IgD-negative memory B cell (primary cell): ENCODE measurements around the gene SOWAHA. TPM values are rescaled to one million over a fixed set of nuclear protein-coding genes. Genes with fewer than 3 reads are reported as not detected.
A peak's percentile ranks its signal among the peaks of the same experiment; 100 is the strongest.

Source experiments
- H3K27ac Mint-ChIP-seq, 3 donors: one replicate each; pipeline ENCODE4 v1.8.0; 2020 to 2022; ENCODE audit warnings: mild to moderate bottlenecking in 3 of 3, mixed read lengths in 3 of 3, moderate library complexity in 1 of 3
- H3K27me3 Mint-ChIP-seq: one replicate; pipeline ENCODE4 v1.8.0; 2021; ENCODE audit warnings: mixed read lengths
- H3K36me3 Mint-ChIP-seq: one replicate; pipeline ENCODE4 v1.8.0; 2020; ENCODE audit warnings: mild to moderate bottlenecking, mixed read lengths
- H3K4me1 Mint-ChIP-seq, 3 donors: one replicate each; pipeline ENCODE4 v1.8.0; 2020 to 2022; ENCODE audit warnings: mixed read lengths in 3 of 3, mild to moderate bottlenecking in 1 of 3
- H3K4me3 Mint-ChIP-seq, 4 donors: one replicate each; pipeline ENCODE4 v1.8.0; 2020 to 2022; ENCODE audit warnings: mild to moderate bottlenecking in 4 of 4, mixed read lengths in 4 of 4, moderate library complexity in 3 of 4
- H3K9me3 Mint-ChIP-seq, 3 donors: one replicate each; pipeline ENCODE4 v1.8.0; 2020 to 2021; ENCODE audit warnings: mixed read lengths in 3 of 3, mild to moderate bottlenecking in 1 of 3
- polyA plus RNA-seq: library from polyadenylated mRNA; unstranded; fragments of 300-500 nt; fragmentation: Illumina TruSeq; gene quantifications from one replicate; pipeline ENCODE4 v1.2.3, GENCODE V29; 2021

The SOWAHA gene
- polyA plus RNA-seq, 1 donor from 2014 or later = not detected

- no peak overlapping the region for H3K27ac Mint-ChIP-seq
- H3K27me3 Mint-ChIP-seq = peaks cover 36% of the 10 kb centered on the region
- no peak overlapping the region for H3K4me3 Mint-ChIP-seq
- H3K36me3 Mint-ChIP-seq = no peaks in the 10 kb centered on the region
- peaks cover 7 to 9% (median 8%) of the 10 kb centered on the region in 3 donors for H3K4me1 Mint-ChIP-seq
- no peaks in the 10 kb centered on the region for H3K9me3 Mint-ChIP-seq
These were observed 10.5 kb downstream of the SOWAHA start for GRCh38 chr5:132823481-132824050.

- peaks cover 39% of the 10 kb centered on the region for H3K27me3 Mint-ChIP-seq
- H3K4me1 Mint-ChIP-seq = peaks cover 2 to 11% (median 6%) of the 10 kb centered on the region in 3 donors
- no peak overlapping the region for H3K27ac Mint-ChIP-seq
- H3K36me3 Mint-ChIP-seq = no peaks in the 10 kb centered on the region
- no peaks in the 10 kb centered on the region for H3K9me3 Mint-ChIP-seq
- H3K4me3 Mint-ChIP-seq = peak overlapping the region in 3 of 4 donors; percentile 12 to 74 (median 23)
These were observed 11.3 kb downstream of the SOWAHA start for GRCh38 chr5:132824426-132824825.

GRCh38 chr5:132825033-132825833 lies 12.1 kb downstream of the SOWAHA start:
- peaks cover 37% of the 10 kb centered on the region for H3K27me3 Mint-ChIP-seq

GRCh38 chr5:132825834-132826391 lies 12.8 kb downstream of the SOWAHA start:
- peaks cover 34% of the 10 kb centered on the region for H3K27me3 Mint-ChIP-seq
- peaks cover 0 to 6% (median 4%) of the 10 kb centered on the region in 3 donors for H3K4me1 Mint-ChIP-seq
- no peaks in the 10 kb centered on the region for H3K9me3 Mint-ChIP-seq
- no peak overlapping the region for H3K4me3 Mint-ChIP-seq
- H3K27ac Mint-ChIP-seq = peak overlapping the region in 1 of 3 donors; percentile 53
- H3K36me3 Mint-ChIP-seq = no peaks in the 10 kb centered on the region

More at GRCh38 chr5:132825033-132825833, 12.1 kb downstream of the SOWAHA start:
- Mint-ChIP-seq H3K4me3 (peak overlapping the region in 2 of 4 donors; percentile 12), H3K9me3 (no peaks in the 10 kb centered on the region), H3K4me1 (peaks cover 0 to 9% (median 5%) of the 10 kb centered on the region in 3 donors), H3K36me3 (no peaks in the 10 kb centered on the region), H3K27ac (no peak overlapping the region)

- Mint-ChIP-seq H3K36me3 (no peaks in the 10 kb centered on the region), H3K27ac (peak overlapping the region in 1 of 3 donors; percentile 53), H3K9me3 (no peaks in the 10 kb centered on the region), H3K27me3 (peaks cover 34% of the 10 kb centered on the region), H3K4me3 (peak overlapping the region in 3 of 4 donors; percentile 1 to 88 (median 74)), H3K4me1 (peaks cover 4 to 6% (median 5%) of the 10 kb centered on the region in 3 donors)
These were observed 13.5 kb downstream of the SOWAHA start for GRCh38 chr5:132826424-132827082.

DNA sequence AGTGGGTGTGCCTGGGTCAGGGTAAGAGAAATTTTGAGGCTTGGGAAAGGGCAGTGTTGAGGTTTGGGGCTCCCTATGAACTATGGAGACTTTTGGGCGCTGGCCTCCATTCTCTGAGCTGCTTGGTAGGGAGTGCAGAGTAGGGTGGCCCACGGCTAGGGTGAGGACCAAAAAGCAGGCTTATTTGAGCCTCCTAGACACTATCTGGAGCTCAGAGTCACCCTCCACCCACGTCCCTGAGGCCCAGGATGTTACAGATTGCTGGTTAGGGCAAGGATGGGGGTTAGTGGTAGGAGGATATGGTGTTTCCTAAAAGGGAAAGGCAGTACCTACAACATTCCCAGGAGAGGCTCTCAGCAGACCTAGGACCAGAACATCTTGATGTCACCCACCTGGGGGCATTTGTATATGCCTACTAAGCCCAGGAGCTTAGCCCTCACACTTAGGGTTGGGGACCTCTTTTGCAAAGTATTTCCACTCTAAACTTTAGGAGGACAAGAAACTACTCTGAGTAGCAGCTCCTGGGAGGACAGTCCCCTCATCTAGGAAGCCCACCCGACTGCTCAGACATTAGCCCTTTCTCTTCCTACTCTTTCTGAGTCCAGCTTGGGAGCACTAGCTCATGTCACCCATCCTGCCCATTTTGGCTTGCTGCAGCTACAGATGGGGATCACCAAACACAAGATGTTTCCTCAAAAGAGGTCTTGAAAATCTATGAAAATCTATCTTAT lies 15.0 kb downstream of the SOWAHA start:
- peak overlapping the region in 2 of 4 donors; percentile 52 to 88 for H3K4me3 Mint-ChIP-seq
- no peak overlapping the region for H3K27ac Mint-ChIP-seq
- H3K27me3 Mint-ChIP-seq = peaks cover 30% of the 10 kb centered on the region
- no peaks in the 10 kb centered on the region for H3K9me3 Mint-ChIP-seq
- no peaks in the 10 kb centered on the region for H3K36me3 Mint-ChIP-seq
- peaks cover 5 to 6% (median 5%) of the 10 kb centered on the region in 3 donors for H3K4me1 Mint-ChIP-seq

- Mint-ChIP-seq H3K27me3 (peaks cover 28% of the 10 kb centered on the region), H3K9me3 (no peaks in the 10 kb centered on the region), H3K27ac (peak overlapping the region in 2 of 3 donors; percentile 29 to 71), H3K36me3 (no peaks in the 10 kb centered on the region), H3K4me1 (peaks cover 5 to 6% (median 5%) of the 10 kb centered on the region in 3 donors), H3K4me3 (peak overlapping the region; percentile 66 to 88 (median 72))
These were observed 15.9 kb downstream of the SOWAHA start for GRCh38 chr5:132828846-132829494.

- Mint-ChIP-seq H3K27ac (peak overlapping the region; percentile 62 to 93 (median 82)), H3K36me3 (no peaks in the 10 kb centered on the region), H3K27me3 (peaks cover 25% of the 10 kb centered on the region), H3K4me3 (peak overlapping the region; percentile 88 to 95 (median 93)), H3K4me1 (peaks cover 5 to 6% (median 5%) of the 10 kb centered on the region in 3 donors), H3K9me3 (no peaks in the 10 kb centered on the region)
These were observed 16.8 kb downstream of the SOWAHA start for GRCh38 chr5:132829742-132830435.

GRCh38 chr5:132830436-132831094 lies 17.5 kb downstream of the SOWAHA start, which contains the start of gene SHROOM1:
SHROOM1 (minus strand) TSS chr5:132830647; CDS start chr5:132826140, 4,507 bp downstream.
- Mint-ChIP-seq H3K27me3 (peaks cover 25% of the 10 kb centered on the region), H3K9me3 (no peaks in the 10 kb centered on the region), H3K4me1 (peaks cover 5 to 6% (median 5%) of the 10 kb centered on the region in 3 donors), H3K27ac (peak within 1 kb of the TSS; percentile 69 to 93 (median 82)), H3K36me3 (no peaks in the 10 kb centered on the region), H3K4me3 (peak within 1 kb of the TSS; percentile 88 to 95 (median 93))

DNA sequence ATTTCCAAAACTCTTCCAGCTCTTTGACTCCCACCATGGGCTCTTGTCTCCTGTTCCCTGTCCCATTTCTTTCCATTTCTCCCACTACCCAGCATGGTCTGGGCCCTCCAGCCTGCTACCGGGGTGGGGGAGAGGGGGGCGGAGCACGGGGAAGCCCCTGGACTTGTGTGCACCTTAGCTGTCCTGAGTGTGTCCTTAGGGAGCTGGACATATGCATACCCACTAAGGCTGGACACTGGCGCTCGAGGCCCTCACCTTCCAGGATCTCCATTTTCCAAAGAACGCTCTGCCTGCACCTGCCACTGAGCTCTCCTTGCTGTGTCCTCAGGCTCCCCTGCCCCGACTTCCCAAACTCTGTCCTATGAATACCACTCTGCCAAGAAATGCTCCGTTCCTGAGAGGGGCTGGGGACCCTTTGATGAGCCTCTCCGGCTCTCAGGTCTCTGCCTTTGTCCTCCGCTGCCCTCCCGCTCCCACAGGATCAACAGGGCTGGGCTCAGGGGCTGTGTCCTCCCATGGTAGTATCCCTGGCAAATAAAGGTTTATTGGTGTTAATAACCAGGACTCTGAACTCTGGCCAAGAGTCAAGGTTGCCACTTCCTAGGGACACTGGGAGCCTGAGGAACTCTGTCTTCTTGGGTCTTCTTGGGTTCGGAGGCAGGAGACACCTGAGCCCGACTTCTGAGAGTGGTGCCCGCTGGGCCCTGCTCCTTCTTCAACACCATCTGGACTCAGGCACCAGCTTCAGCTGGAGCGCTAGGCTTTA lies 18.2 kb downstream of the SOWAHA start:
- no peaks in the 10 kb centered on the region for H3K9me3 Mint-ChIP-seq
- peak overlapping the region in 2 of 3 donors; percentile 54 to 69 for H3K27ac Mint-ChIP-seq
- H3K27me3 Mint-ChIP-seq = peaks cover 22% of the 10 kb centered on the region
- peak overlapping the region; percentile 76 to 93 (median 87) for H3K4me3 Mint-ChIP-seq
- H3K36me3 Mint-ChIP-seq = no peaks in the 10 kb centered on the region
- H3K4me1 Mint-ChIP-seq = peaks cover 5 to 6% (median 5%) of the 10 kb centered on the region in 3 donors

- Mint-ChIP-seq H3K27me3 (peaks cover 10% of the 10 kb centered on the region), H3K4me1 (peaks cover 5 to 6% (median 5%) of the 10 kb centered on the region in 3 donors), H3K27ac (peak overlapping the region in 1 of 3 donors; percentile 60), H3K9me3 (no peaks in the 10 kb centered on the region), H3K4me3 (peak overlapping the region; percentile 49 to 82 (median 55)), H3K36me3 (no peaks in the 10 kb centered on the region)
These were observed 19.5 kb downstream of the SOWAHA start for GRCh38 chr5:132832612-132833011.

DNA sequence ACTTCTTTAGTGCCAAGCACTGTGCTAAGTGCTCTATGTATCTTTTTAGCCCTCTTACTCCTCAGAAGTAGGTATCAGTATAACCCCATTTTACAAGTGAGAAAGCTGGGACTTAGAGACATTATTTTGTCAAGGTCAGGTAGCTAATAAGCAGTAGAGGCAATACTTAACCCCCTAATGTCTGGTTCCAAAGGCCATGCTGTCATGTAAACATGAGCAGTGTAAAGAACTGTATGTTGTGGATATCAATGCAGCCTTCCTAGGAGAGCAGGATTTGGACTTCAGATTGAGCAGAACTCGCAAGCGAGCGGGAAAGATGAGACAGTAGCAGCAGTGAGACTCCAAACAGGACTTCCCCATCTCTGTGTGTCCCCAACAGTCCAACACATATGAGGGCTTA lies 21.0 kb downstream of the SOWAHA start:
- H3K27me3 Mint-ChIP-seq = peaks cover 6% of the 10 kb centered on the region
- H3K27ac Mint-ChIP-seq = no peak overlapping the region
- peaks cover 5 to 6% (median 5%) of the 10 kb centered on the region in 3 donors for H3K4me1 Mint-ChIP-seq
- H3K9me3 Mint-ChIP-seq = no peaks in the 10 kb centered on the region
- H3K36me3 Mint-ChIP-seq = no peaks in the 10 kb centered on the region
- no peak overlapping the region for H3K4me3 Mint-ChIP-seq
